ENCODE data around the gene RPS3A.

- no peak for TF ChIP-seq ZNF416 (CRISPR knock-in tag; IDR thresholded peaks at IDR 0.05)
- no peak for TF ChIP-seq JUN (CRISPR knock-in tag; IDR thresholded peaks at IDR 0.05)
- TF ChIP-seq, protein P1, sequence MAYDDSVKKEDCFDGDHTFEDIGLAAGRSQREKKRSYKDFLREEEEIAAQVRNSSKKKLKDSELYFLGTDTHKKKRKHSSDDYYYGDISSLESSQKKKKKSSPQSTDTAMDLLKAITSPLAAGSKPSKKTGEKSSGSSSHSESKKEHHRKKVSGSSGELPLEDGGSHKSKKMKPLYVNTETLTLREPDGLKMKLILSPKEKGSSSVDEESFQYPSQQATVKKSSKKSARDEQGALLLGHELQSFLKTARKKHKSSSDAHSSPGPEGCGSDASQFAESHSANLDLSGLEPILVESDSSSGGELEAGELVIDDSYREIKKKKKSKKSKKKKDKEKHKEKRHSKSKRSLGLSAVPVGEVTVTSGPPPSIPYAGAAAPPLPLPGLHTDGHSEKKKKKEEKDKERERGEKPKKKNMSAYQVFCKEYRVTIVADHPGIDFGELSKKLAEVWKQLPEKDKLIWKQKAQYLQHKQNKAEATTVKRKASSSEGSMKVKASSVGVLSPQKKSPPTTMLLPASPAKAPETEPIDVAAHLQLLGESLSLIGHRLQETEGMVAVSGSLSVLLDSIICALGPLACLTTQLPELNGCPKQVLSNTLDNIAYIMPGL (CRISPR knock-in tag; IDR thresholded peaks at IDR 0.05), result no peak
- TF ChIP-seq CBFB (CRISPR knock-in tag; IDR thresholded peaks at IDR 0.05; ENCODE audit: low read depth), result no peak
- TF ChIP-seq ATF3 (CRISPR knock-in tag; conservative IDR thresholded peaks at IDR 0.05), result no peak
These were observed 33.9 kb downstream of the RPS3A start for GRCh38 chr4:151133311-151133710.

All from WTC11 (cell line).